ENCODE results near the gene SFMBT2. TPM values are rescaled to one million over a fixed set of nuclear protein-coding genes. Genes with fewer than 3 reads are reported as not detected.

Gene SFMBT2
- total and polyA plus RNA-seq, 2 of the 4 experiments (the other 2 are of a cell fraction), result 0.70 to 1.3 TPM

DNA sequence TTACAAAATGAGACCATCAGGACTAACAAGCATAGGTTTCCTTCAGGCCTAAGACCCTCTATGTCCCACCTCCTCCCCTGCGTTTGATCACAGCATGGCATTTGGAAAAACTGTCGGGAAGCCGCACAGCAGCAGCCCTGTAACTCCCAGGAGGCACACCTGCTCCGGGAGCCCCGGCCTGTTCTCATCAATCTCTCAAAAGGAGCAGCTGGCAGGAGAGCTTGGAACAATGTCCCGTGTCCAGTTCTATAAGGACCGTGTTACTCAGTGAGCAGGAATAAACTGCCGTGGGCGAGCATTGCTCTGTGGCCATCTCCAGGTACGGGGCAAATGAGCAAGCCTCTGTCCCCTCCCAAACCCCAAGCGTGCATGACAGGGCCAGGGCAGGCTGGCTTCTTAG, 236.9 kb downstream of the SFMBT2 start:
- BruUV-seq (replicated peaks), result no TSS peak
- no peak overlapping the region for H3K4me2 ChIP-seq (ENCODE audit: low read depth, low read length)
- H3K9me1 ChIP-seq (ENCODE audit: insufficient read depth, low read length), result no peaks in the 10 kb centered on the region
- no peak overlapping the region for H2AK5ac ChIP-seq (ENCODE audit: low read depth, low read length)
- CTCF ChIA-PET, result no interaction called here
- no peak overlapping the region for H3K4ac ChIP-seq (ENCODE audit: low read depth, low read length)
- no peaks in the 10 kb centered on the region for H4K20me1 ChIP-seq (ENCODE audit: insufficient read depth, low read length)
- H4K8ac ChIP-seq (ENCODE audit: low read depth in 2 of 2, low read length in 2 of 2), result no peak overlapping the region
- no peak for ATAC-seq (ENCODE audit: low read depth)
- no peak overlapping the region for H2BK120ac ChIP-seq (ENCODE audit: low read depth, low read length)
- dilution Hi-C loops (cut with HindIII; ENCODE audit: low sequenced_read_pairs, unreplicated experiment), result no loop called here
- 0 out of 2 replicates have a peak, but pooled peaks cover 2% of the 10 kb centered on the region for H3K9me3 ChIP-seq (ENCODE audit: control insufficient read depth, insufficient read depth, low read length)
- H3K14ac ChIP-seq (replicated peaks; ENCODE audit: low read depth, low read length), result no peak overlapping the region
- no peak overlapping the region for H2BK15ac ChIP-seq (ENCODE audit: low read depth, low read length)
- no peak overlapping the region for H3K56ac ChIP-seq (ENCODE audit: extremely low read depth, insufficient read depth, low read length)
- no peak overlapping the region for H3K18ac ChIP-seq (ENCODE audit: low read depth, low read length)
- H3K27me3 ChIP-seq (ENCODE audit: control insufficient read depth, insufficient read depth, low read length), result no peaks in the 10 kb centered on the region
- in situ Hi-C loops (cut with MboI; ENCODE audit: low sequenced_read_pairs), result no loop called here
- H3K9ac ChIP-seq (ENCODE audit: low read depth, low read length), result no peak overlapping the region
- no peak for DNase-seq
- POLR2A ChIA-PET (ENCODE audit: unreplicated experiment), result no interaction called here
- no peaks in the 10 kb centered on the region for H3K79me1 ChIP-seq (ENCODE audit: low read depth in 1 of 2, low read length in 2 of 2)
- H2AK9ac ChIP-seq (replicated peaks; ENCODE audit: low read depth, low read length, poor library complexity), result no peak overlapping the region
- H4K91ac ChIP-seq (ENCODE audit: insufficient read depth, low read depth, low read length), result no peak overlapping the region
- H4K5ac ChIP-seq (ENCODE audit: low read depth, low read length), result no peak overlapping the region
- no peak overlapping the region for H3K23ac ChIP-seq (ENCODE audit: low read depth, low read length)
- H3K36me3 ChIP-seq (ENCODE audit: control insufficient read depth, insufficient read depth, low read length), result peaks cover 2% of the 10 kb centered on the region
- no peak overlapping the region for H3K27ac ChIP-seq (ENCODE audit: insufficient read depth, low read length)
- WGBS, 2 experiments (ENCODE audit: extremely low coverage in 2 of 2, insufficient read length in 1 of 2), result no CpG with 5 or more reads among the region's 11 CpGs
- no peak overlapping the region for H3K4me3 ChIP-seq (ENCODE audit: insufficient read depth, low read depth, low read length)
- H2BK20ac ChIP-seq (ENCODE audit: low read depth, low read length), result no peak overlapping the region
- H2AFZ ChIP-seq (replicated peaks; ENCODE audit: low read length, poor library complexity), result no peak overlapping the region
- H2BK5ac ChIP-seq (ENCODE audit: low read depth, low read length, poor library complexity, severe bottlenecking), result no peak overlapping the region
- intact Hi-C loops (cut with micrococcal nuclease), result no loop called here
- TF ChIP-seq CEBPB (IDR thresholded peaks at IDR 0.05; ENCODE audit: low read depth, low read length) (no peak), POLR2A (IDR thresholded peaks at IDR 0.05; ENCODE audit: low read depth, low read length) (no peak), MAZ (IDR thresholded peaks at IDR 0.05; ENCODE audit: borderline replicate concordance, low read depth, low read length) (no peak), RFX5 (IDR thresholded peaks at IDR 0.05; ENCODE audit: low read depth, low read length) (no peak), RAD21 (IDR thresholded peaks at IDR 0.05; ENCODE audit: low read length) (no peak), RCOR1 (IDR thresholded peaks at IDR 0.05; ENCODE audit: insufficient replicate concordance, low read length) (no peak), SMC3 (IDR thresholded peaks at IDR 0.05; ENCODE audit: low read depth, low read length) (no peak), BHLHE40 (IDR thresholded peaks at IDR 0.05; ENCODE audit: low read depth, low read length) (no peak), CTCF (conservative IDR thresholded peaks at IDR 0.05; ENCODE audit: low read depth, low read length) (no peak), NFE2L2 (IDR thresholded peaks at IDR 0.05; ENCODE audit: low read depth, low read length) (no peak), ELK1 (IDR thresholded peaks at IDR 0.05; ENCODE audit: borderline replicate concordance, low read depth, low read length) (no peak), FOS (IDR thresholded peaks at IDR 0.05; ENCODE audit: low read depth, low read length) (no peak), CHD1 (IDR thresholded peaks at IDR 0.05; ENCODE audit: low read depth, low read length) (no peak), MAFK (IDR thresholded peaks at IDR 0.05; ENCODE audit: low read depth, low read length) (no peak), MXI1 (IDR thresholded peaks at IDR 0.05; ENCODE audit: borderline replicate concordance, low read depth, low read length) (no peak), USF2 (IDR thresholded peaks at IDR 0.05; ENCODE audit: low read depth, low read length) (no peak)
- no peaks in the 10 kb centered on the region for H3K4me1 ChIP-seq (ENCODE audit: control insufficient read depth, insufficient read depth, low read length)

All from IMR-90 (cell line).